Tongue (tissue), 2 donors: ENCODE measurements around the gene ARSD. TPM values are rescaled to one million over a fixed set of nuclear protein-coding genes. Genes with fewer than 3 reads are reported as not detected.
"Not testable (repeated sequence)": the region's sequence is repeated elsewhere in the genome, so short reads cannot be mapped to it uniquely, and the experiment has no call there.

Experiments used
- DNase-seq: peaks from one replicate; pipeline ENCODE4 v3.0.0-alpha.2; 2015
- total RNA-seq: library from RNA; depleted of rRNA; stranded (reverse); fragments of >200 nt; gene quantifications from one replicate; pipeline ENCODE4 v1.2.3, GENCODE V29; 2014

The ARSD gene
- total RNA-seq, 1 donor from 2014 or later: 13.5 TPM

- not testable (repeated sequence) for DNase-seq
Measured at GRCh38 chrX:2890536-2891460, 38.3 kb downstream of the ARSD start.

GRCh38 chrX:2889706-2890490, 39.2 kb downstream of the ARSD start:
- DNase-seq: peak; percentile 30

- DNase-seq: no peak
Measured at GRCh38 chrX:2889045-2889605, 40.0 kb downstream of the ARSD start.

- DNase-seq: no peak
Measured at GRCh38 chrX:2888309-2888708, 40.8 kb downstream of the ARSD start.

GRCh38 chrX:2883770-2884169, 45.4 kb downstream of the ARSD start:
- no peak for DNase-seq

- DNase-seq: no peak
Measured at GRCh38 chrX:2879670-2880069, 49.5 kb downstream of the ARSD start.

GRCh38 chrX:2878563-2878962, 50.6 kb downstream of the ARSD start:
- DNase-seq: no peak

- DNase-seq: no peak
Measured at GRCh38 chrX:2875798-2876399, 53.2 kb downstream of the ARSD start.

- no peak for DNase-seq
Measured at GRCh38 chrX:2875136-2875481, 54.0 kb downstream of the ARSD start.

GRCh38 chrX:2874222-2875135, 54.7 kb downstream of the ARSD start:
- no peak for DNase-seq

GRCh38 chrX:2872671-2873277, 56.4 kb downstream of the ARSD start:
- DNase-seq: no peak

- no peak for DNase-seq
Measured at GRCh38 chrX:2871831-2872230, 57.3 kb downstream of the ARSD start.

GRCh38 chrX:2870650-2871049, 58.5 kb downstream of the ARSD start:
- DNase-seq: no peak

- DNase-seq: no peak
Measured at GRCh38 chrX:2867206-2867605, 61.9 kb downstream of the ARSD start.

GRCh38 chrX:2863646-2864045, 65.5 kb downstream of the ARSD start:
- DNase-seq: no peak

GRCh38 chrX:2862404-2862803, 66.7 kb downstream of the ARSD start:
- DNase-seq: no peak

GRCh38 chrX:2859197-2859797, 69.8 kb downstream of the ARSD start:
- no peak for DNase-seq

- no peak for DNase-seq
Measured at GRCh38 chrX:2857566-2857965, 71.6 kb downstream of the ARSD start.

- no peak for DNase-seq
Measured at GRCh38 chrX:2855761-2856160, 73.4 kb downstream of the ARSD start.

- no peak for DNase-seq
Measured at GRCh38 chrX:2854918-2855317, 74.2 kb downstream of the ARSD start.
